ENCODE measurements around the gene CADPS. TPM values are rescaled to one million over a fixed set of nuclear protein-coding genes. Genes with fewer than 3 reads are reported as not detected.

CADPS gene
- total RNA-seq, 1 experiment from 2014 or later = not detected

DNA sequence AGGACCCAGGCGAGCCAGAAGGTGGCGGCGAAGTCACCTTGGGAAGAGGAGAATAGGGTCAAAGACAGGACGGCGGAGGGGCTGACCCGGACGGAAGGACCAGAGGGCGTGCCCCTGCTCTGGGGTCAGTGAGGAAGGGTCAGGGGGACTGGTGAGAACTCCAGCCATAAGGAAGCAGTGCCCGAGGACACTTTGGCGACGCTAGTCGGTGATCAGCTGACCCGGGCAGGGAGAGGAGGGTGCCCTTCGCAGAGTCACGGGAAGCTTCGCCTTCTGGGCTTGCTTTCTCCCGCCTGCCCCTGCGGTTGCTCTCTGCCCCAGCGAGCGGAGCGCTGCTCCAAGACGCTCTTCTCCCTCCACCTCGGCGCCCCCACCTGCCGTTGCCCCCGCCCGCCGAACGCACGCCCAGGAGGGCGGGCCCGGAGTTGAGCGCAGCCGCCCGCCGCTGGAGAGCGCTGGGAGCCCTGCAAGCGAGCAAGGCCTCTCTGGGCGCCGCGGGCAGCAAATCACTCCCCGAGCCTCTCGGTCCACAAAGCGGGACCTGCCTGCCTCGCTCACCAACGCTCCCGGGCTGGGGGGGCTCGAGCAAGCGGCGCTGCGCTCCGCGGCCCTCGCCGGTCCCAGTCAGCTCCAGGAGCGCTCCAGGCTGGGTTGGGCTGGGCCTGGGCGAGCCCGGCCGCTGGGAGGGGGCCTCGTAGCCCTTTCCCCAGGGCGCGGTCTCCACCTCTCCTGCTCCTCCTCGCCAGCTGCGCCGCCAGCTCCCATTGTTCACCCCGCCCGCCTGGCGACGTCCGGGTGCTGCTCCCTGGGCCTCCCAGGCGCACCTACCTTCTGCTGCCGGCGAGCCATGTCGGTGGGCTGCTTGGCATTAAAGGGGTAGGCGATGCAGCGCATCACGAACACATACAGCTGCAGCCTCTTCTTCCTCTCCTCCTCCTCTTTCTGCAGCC is 1.2 kb downstream of the CADPS start:
- CTCF ChIA-PET = interaction anchor here (0.6 to 1.8 kb wide), 8 partner anchors 188 to 945 kb away, joined by 3 to 26 read pairs (median 6); partner anchors contain the start of gene C3orf49
- Mint-ChIP-seq H3K4me1 (ENCODE audit: low read depth, unreplicated experiment) (peaks cover 8% of the 10 kb centered on the region), H3K27me3 (ENCODE audit: unreplicated experiment) (peaks cover 62% of the 10 kb centered on the region), H3K36me3 (ENCODE audit: insufficient read depth, unreplicated experiment) (peaks cover 15% of the 10 kb centered on the region), H3K27ac (ENCODE audit: unreplicated experiment) (no peak overlapping the region), H3K4me3 (ENCODE audit: low read depth, unreplicated experiment) (peak overlapping the region; percentile 88), H3K9me3 (ENCODE audit: low read depth, unreplicated experiment) (peaks cover 2% of the 10 kb centered on the region)
- no TSS peak for BruUV-seq (replicated peaks)
- intact Hi-C loops (cut with micrococcal nuclease; ENCODE audit: unreplicated experiment) = loop anchor here (1.0 to 10.0 kb wide), 4 partner anchors 121 to 351 kb away; no protein-coding TSS in a partner anchor
- peak; percentile 55 for DNase-seq
- TF ChIP-seq, protein P1, sequence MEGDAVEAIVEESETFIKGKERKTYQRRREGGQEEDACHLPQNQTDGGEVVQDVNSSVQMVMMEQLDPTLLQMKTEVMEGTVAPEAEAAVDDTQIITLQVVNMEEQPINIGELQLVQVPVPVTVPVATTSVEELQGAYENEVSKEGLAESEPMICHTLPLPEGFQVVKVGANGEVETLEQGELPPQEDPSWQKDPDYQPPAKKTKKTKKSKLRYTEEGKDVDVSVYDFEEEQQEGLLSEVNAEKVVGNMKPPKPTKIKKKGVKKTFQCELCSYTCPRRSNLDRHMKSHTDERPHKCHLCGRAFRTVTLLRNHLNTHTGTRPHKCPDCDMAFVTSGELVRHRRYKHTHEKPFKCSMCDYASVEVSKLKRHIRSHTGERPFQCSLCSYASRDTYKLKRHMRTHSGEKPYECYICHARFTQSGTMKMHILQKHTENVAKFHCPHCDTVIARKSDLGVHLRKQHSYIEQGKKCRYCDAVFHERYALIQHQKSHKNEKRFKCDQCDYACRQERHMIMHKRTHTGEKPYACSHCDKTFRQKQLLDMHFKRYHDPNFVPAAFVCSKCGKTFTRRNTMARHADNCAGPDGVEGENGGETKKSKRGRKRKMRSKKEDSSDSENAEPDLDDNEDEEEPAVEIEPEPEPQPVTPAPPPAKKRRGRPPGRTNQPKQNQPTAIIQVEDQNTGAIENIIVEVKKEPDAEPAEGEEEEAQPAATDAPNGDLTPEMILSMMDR (IDR thresholded peaks at IDR 0.05; ENCODE audit: unreplicated experiment) = no peak

DNA sequence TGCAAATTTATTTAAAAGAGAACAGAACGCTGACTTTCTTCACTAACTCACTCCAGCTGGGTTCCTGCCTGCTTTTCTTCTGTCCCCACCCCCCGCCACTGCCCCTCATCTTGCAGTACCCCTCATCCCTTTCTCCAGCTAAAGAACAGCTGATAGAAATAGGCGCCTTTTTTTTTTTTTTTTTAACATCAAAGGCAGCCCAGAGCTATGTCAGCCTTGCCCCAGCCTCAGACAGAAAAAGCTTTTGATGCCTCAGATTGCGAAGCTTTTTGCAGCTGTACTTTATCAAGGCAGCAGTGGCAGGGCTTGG is 1.8 kb downstream of the CADPS start:
- peaks cover 62% of the 10 kb centered on the region for H3K27me3 Mint-ChIP-seq (ENCODE audit: unreplicated experiment)
- no peak overlapping the region for H3K27ac Mint-ChIP-seq (ENCODE audit: unreplicated experiment)
- H3K4me3 Mint-ChIP-seq (ENCODE audit: low read depth, unreplicated experiment) = peak overlapping the region; percentile 88
- DNase-seq = no peak
- BruUV-seq (replicated peaks) = no TSS peak
- CTCF ChIA-PET = interaction anchor here (0.6 to 1.8 kb wide), 8 partner anchors 189 to 946 kb away, joined by 3 to 26 read pairs (median 6); partner anchors contain the start of gene C3orf49
- peaks cover 15% of the 10 kb centered on the region for H3K36me3 Mint-ChIP-seq (ENCODE audit: insufficient read depth, unreplicated experiment)
- intact Hi-C loops (cut with micrococcal nuclease; ENCODE audit: unreplicated experiment) = loop anchor here (1.0 to 10.0 kb wide), 4 partner anchors 121 to 351 kb away; no protein-coding TSS in a partner anchor
- peaks cover 8% of the 10 kb centered on the region for H3K4me1 Mint-ChIP-seq (ENCODE audit: low read depth, unreplicated experiment)
- H3K9me3 Mint-ChIP-seq (ENCODE audit: low read depth, unreplicated experiment) = peaks cover 2% of the 10 kb centered on the region
- TF ChIP-seq, protein P1 (IDR thresholded peaks at IDR 0.05; ENCODE audit: unreplicated experiment) = no peak

DNA sequence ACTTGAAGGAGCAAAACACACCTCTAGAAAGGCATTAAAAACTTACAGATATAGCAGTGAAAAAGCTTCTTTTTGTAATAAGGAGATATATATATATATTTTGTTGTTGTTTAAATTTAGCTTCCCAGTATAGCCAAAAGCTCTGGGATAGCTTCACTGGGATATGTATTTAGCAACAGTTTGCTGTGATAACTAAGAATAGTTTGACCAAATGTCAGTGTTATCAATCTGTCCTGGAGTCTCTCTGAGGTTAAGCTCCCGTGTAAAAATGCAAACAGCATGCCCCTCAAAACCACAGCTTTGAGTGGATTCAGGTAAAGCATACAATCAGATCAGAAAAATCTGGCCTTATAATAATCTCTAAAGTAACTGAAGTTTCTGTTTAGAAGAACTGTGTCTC is 2.9 kb downstream of the CADPS start:
- peaks cover 58% of the 10 kb centered on the region for H3K27me3 Mint-ChIP-seq (ENCODE audit: unreplicated experiment)

DNA sequence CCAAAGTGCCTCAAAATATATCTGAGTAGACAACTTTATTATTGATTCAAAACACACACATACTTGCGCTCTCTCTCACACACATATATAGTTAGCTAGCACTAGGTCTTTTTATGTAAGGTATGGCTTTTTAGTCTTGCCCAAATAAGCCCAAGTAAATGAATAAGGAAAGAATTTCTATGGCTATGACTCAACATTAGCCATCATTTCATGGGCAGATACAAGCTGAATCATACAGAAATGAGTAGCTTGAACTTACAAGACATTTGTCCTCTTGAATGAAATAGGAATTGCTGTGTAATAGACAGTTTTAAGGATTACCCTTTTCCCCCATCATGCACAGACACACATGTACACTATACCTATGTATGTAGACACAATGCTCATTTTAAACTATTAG is 4.9 kb downstream of the CADPS start:
- CTCF ChIA-PET = interaction anchor here (1.0 kb wide), 3 partner anchors 16 to 325 kb away, joined by 3 read pairs; no protein-coding TSS in a partner anchor
- H3K36me3 Mint-ChIP-seq (ENCODE audit: insufficient read depth, unreplicated experiment) = peaks cover 10% of the 10 kb centered on the region
- H3K4me3 Mint-ChIP-seq (ENCODE audit: low read depth, unreplicated experiment) = no peak overlapping the region
- TF ChIP-seq, protein P1 (IDR thresholded peaks at IDR 0.05; ENCODE audit: unreplicated experiment) = no peak
- no TSS peak for BruUV-seq (replicated peaks)
- H3K27me3 Mint-ChIP-seq (ENCODE audit: unreplicated experiment) = peaks cover 38% of the 10 kb centered on the region
- intact Hi-C loops (cut with micrococcal nuclease; ENCODE audit: unreplicated experiment) = loop anchor here (10.0 kb wide), 2 partner anchors 124 to 354 kb away; no protein-coding TSS in a partner anchor
- no peak overlapping the region for H3K27ac Mint-ChIP-seq (ENCODE audit: unreplicated experiment)
- H3K4me1 Mint-ChIP-seq (ENCODE audit: low read depth, unreplicated experiment) = peaks cover 8% of the 10 kb centered on the region
- DNase-seq = no peak
- no peaks in the 10 kb centered on the region for H3K9me3 Mint-ChIP-seq (ENCODE audit: low read depth, unreplicated experiment)

More for the DNA sequence above, 2.9 kb downstream of the CADPS start:
- Mint-ChIP-seq H3K27ac (ENCODE audit: unreplicated experiment) (no peak overlapping the region), H3K36me3 (ENCODE audit: insufficient read depth, unreplicated experiment) (peaks cover 15% of the 10 kb centered on the region), H3K4me3 (ENCODE audit: low read depth, unreplicated experiment) (no peak overlapping the region), H3K9me3 (ENCODE audit: low read depth, unreplicated experiment) (peaks cover 2% of the 10 kb centered on the region), H3K4me1 (ENCODE audit: low read depth, unreplicated experiment) (peaks cover 8% of the 10 kb centered on the region)
- TF ChIP-seq, protein P1 (IDR thresholded peaks at IDR 0.05; ENCODE audit: unreplicated experiment) = no peak
- CTCF ChIA-PET = interaction anchor here (0.7 to 1.8 kb wide), 3 partner anchors 198 to 356 kb away, joined by 3 to 26 read pairs (median 7); no protein-coding TSS in a partner anchor
- DNase-seq = no peak
- intact Hi-C loops (cut with micrococcal nuclease; ENCODE audit: unreplicated experiment) = loop anchor here (2.0 to 10.0 kb wide), 3 partner anchors 122 to 352 kb away; no protein-coding TSS in a partner anchor
- no TSS peak for BruUV-seq (replicated peaks)
